Measurements from ENCODE around the gene SPIRE1. TPM values are rescaled to one million over a fixed set of nuclear protein-coding genes. Genes with fewer than 3 reads are reported as not detected.

The SPIRE1 gene
- total RNA-seq, 4 donors from 2014 or later, result 55.5 to 72.5 (median 60.4) TPM

DNA sequence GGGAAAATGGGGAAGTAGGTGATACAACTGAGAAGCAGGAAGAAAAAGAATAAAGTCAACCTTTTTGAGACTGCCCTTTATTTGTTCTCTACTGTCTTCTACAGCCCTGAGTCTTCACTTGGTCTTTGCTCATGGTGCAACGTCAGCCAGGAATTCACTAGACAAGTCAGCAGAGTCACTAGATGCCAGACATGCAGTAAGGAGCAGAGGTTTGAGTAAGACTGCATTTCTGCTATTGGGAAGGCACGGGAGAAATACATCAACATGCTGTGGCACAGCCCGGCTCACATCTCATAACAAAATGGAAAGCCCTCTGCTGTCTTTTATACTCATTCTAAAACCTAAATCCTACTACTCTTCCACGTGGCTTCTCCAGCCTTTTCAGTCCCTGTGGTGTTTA, 183.0 kb downstream of the SPIRE1 start:
- H3K36me3 ChIP-seq, result peaks cover 0 to 54% (median 0%) of the 10 kb centered on the region in 3 donors
- 81 to 85% methylated on average over 4 of the region's 4 CpGs for WGBS, 2 donors
- TF ChIP-seq, protein P1, sequence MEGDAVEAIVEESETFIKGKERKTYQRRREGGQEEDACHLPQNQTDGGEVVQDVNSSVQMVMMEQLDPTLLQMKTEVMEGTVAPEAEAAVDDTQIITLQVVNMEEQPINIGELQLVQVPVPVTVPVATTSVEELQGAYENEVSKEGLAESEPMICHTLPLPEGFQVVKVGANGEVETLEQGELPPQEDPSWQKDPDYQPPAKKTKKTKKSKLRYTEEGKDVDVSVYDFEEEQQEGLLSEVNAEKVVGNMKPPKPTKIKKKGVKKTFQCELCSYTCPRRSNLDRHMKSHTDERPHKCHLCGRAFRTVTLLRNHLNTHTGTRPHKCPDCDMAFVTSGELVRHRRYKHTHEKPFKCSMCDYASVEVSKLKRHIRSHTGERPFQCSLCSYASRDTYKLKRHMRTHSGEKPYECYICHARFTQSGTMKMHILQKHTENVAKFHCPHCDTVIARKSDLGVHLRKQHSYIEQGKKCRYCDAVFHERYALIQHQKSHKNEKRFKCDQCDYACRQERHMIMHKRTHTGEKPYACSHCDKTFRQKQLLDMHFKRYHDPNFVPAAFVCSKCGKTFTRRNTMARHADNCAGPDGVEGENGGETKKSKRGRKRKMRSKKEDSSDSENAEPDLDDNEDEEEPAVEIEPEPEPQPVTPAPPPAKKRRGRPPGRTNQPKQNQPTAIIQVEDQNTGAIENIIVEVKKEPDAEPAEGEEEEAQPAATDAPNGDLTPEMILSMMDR (IDR thresholded peaks at IDR 0.05), result no peak
- TF ChIP-seq EP300 (IDR thresholded peaks at IDR 0.05) (no peak), POLR2A (IDR thresholded peaks at IDR 0.05) (no peak)
- no peaks in the 10 kb centered on the region for H3K27me3 ChIP-seq
- H3K27ac ChIP-seq, result no peak overlapping the region
- no peak for DNase-seq (ENCODE audit: low spot score in 2 of 2)
- no peaks in the 10 kb centered on the region for H3K9me3 ChIP-seq
- H3K4me1 ChIP-seq, result peaks cover 0 to 9% (median 0%) of the 10 kb centered on the region in 4 donors
- H3K4me3 ChIP-seq, result no peak overlapping the region

DNA sequence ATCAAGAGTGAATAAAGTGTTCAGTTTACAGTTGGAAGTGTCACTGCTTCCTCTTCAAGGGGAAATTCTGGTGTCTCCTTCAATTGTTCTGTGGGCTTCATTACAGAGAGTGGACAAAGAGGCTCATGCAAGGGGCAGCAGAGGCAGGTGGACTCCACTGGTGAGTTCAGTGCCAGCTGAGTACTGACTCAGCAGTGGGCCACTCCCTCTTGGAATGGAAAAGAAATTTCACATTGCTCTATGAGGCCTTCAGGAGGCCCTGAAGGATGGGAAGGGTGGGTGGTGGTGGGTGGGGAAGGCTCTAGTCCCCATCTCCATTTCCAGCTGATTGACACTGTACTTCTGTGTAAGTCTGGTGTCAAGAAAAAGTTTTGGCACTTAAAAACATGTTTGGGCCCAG, 183.8 kb downstream of the SPIRE1 start:
- Histone ChIP-seq H3K27ac (no peak overlapping the region), H3K27me3 (no peaks in the 10 kb centered on the region), H3K4me1 (peaks cover 0 to 9% (median 0%) of the 10 kb centered on the region in 4 donors), H3K4me3 (no peak overlapping the region), H3K9me3 (no peaks in the 10 kb centered on the region), H3K36me3 (peaks cover 0 to 47% (median 0%) of the 10 kb centered on the region in 3 donors)
- no peak for DNase-seq (ENCODE audit: low spot score in 2 of 2)
- TF ChIP-seq EP300 (IDR thresholded peaks at IDR 0.05) (no peak), POLR2A (IDR thresholded peaks at IDR 0.05) (no peak)
- TF ChIP-seq, protein P1 (IDR thresholded peaks at IDR 0.05), result no peak

DNA sequence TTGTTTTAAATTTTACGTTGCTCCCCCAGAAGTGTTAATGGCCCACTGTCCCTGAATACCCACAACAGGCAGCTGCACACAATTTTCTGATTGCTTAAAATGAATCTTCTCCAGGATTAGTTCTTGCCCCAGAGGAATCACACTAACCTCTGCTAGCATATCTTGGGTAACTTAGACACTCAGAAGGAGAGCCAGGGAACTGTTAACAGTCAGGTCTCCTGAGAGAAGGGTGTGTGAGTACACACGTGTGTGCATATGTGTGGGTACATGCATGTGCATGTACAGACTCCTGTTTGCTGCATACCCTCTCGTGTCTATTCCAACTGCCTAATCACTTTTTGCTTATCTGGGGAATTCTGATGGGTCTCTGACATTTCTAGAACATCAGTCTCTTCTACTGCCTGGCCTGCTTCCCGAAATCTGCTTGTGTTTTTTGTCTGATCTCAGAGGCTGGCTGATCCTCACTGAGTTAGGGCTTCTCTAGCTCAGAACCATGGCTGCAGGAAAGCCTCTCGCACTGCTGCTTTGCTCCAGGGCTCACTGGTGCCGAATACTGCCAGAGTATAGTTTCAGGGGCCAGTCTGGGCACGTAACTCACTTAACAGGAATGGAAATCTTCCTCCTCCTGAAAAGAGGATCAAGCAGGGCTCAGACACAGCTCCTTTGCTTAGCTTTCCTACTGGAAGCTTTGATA, 187.4 kb downstream of the SPIRE1 start:
- Histone ChIP-seq H3K4me3 (no peak overlapping the region), H3K4me1 (peaks cover 0 to 9% (median 0%) of the 10 kb centered on the region in 4 donors), H3K9me3 (no peaks in the 10 kb centered on the region), H3K36me3 (peaks cover 0 to 27% (median 0%) of the 10 kb centered on the region in 3 donors), H3K27me3 (no peaks in the 10 kb centered on the region), H3K27ac (peak overlapping the region in 2 of 4 donors; percentile 68 to 73)
- DNase-seq (ENCODE audit: low spot score in 2 of 2), result peak in 1 of 2 donors; percentile 19
- WGBS, 2 donors, result 53% methylated on average over 7 of the region's 7 CpGs
- TF ChIP-seq EP300 (IDR thresholded peaks at IDR 0.05) (no peak), POLR2A (IDR thresholded peaks at IDR 0.05) (no peak)
- TF ChIP-seq, protein P1 (IDR thresholded peaks at IDR 0.05), result no peak

DNA sequence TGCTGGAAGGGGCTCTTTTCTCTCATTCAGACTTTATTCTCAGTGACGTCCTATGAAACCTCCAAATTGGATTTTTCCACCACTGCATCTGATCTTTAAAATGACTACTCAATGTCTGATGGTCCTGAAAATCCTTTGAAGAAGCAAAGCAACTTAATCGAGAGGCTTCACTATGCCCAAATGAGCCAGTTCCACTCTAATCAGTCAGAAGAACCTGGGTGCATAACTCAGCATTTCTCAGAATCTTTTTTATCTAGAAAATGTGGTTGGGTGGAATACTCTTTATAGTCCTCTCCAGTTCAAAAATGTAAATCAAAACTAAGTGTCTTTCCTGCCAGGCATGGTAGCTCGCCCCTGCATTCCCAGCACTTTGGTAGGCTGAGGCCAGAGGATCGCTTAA, 189.5 kb downstream of the SPIRE1 start:
- no peak for DNase-seq (ENCODE audit: low spot score in 2 of 2)
- 92 to 96% methylated on average over 4 of the region's 4 CpGs for WGBS, 2 donors
- peaks cover 0 to 9% (median 0%) of the 10 kb centered on the region in 4 donors for H3K4me1 ChIP-seq
- peaks cover 0 to 30% (median 0%) of the 10 kb centered on the region in 3 donors for H3K36me3 ChIP-seq
- no peak overlapping the region for H3K4me3 ChIP-seq
- H3K9me3 ChIP-seq, result no peaks in the 10 kb centered on the region
- no peak overlapping the region for H3K27ac ChIP-seq
- no peaks in the 10 kb centered on the region for H3K27me3 ChIP-seq
- TF ChIP-seq EP300 (IDR thresholded peaks at IDR 0.05) (no peak), POLR2A (IDR thresholded peaks at IDR 0.05) (no peak)
- TF ChIP-seq, protein P1 (IDR thresholded peaks at IDR 0.05), result no peak

DNA sequence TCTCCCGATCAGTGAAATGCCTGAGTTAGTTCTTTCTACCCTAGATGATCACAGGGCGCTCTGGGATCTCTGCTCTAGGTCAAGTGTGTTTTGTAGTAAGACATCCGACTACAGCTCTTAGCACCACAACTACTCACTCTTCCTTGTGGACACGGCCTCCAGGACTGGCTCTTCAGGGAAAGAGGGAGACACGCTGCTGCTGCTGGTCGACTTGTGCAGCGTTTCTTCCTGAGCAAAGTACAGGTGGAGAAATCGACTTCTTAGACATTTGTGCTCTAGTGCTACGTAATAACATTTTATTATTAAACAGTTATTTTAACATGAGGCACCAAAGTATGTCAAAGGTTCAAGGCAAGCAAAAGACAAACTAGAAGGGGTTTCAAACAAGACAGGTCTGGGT, 193.2 kb downstream of the SPIRE1 start:
- H3K4me3 ChIP-seq, result no peak overlapping the region
- no peaks in the 10 kb centered on the region for H3K27me3 ChIP-seq
- peaks cover 0 to 12% (median 6%) of the 10 kb centered on the region in 4 donors for H3K4me1 ChIP-seq
- no peaks in the 10 kb centered on the region for H3K9me3 ChIP-seq
- TF ChIP-seq POLR2A (IDR thresholded peaks at IDR 0.05), result no peak
- TF ChIP-seq, protein P1 (IDR thresholded peaks at IDR 0.05), result no peak
- no peak for TF ChIP-seq EP300 (IDR thresholded peaks at IDR 0.05)
- WGBS, 2 donors, result 91 to 94% methylated on average over 9 of the region's 9 CpGs
- H3K36me3 ChIP-seq, result peaks cover 0 to 49% (median 0%) of the 10 kb centered on the region in 3 donors
- DNase-seq (ENCODE audit: low spot score in 2 of 2), result no peak
- H3K27ac ChIP-seq, result no peak overlapping the region

All from tibial nerve (tissue), 4 donors.